ENCODE results near the gene EZH1. TPM values are rescaled to one million over a fixed set of nuclear protein-coding genes. Genes with fewer than 3 reads are reported as not detected.

EZH1 gene
- total and polyA plus RNA-seq, 2 donors, result 32.9 to 40.4 TPM

DNA sequence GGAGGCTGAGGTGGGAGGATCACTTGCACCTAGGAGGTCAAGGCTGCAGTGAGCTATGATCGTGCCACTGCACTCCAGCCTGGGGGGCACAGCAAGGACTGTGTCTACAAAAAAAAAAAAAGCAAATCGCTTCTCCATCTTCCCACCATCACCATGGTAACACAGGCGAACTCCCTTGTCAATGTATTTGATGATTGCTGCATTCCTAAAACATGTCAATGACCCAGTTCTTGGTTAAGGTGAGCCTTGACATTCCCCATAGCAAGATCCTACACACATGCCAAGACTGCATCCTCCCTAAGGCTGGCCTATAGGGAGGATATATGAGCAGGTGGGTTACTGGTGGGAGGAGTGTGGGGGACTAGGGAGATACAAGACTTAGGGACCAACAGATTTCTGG, 50.3 kb downstream of the EZH1 start:
- H3K4me1 ChIP-seq (ENCODE audit: insufficient read depth), result no peaks in the 10 kb centered on the region
- H3K36me3 ChIP-seq (ENCODE audit: insufficient read depth), result no peaks in the 10 kb centered on the region
- DNase-seq (ENCODE audit: extremely low spot score), result no peak
- no peak overlapping the region for H3K27ac ChIP-seq (ENCODE audit: low read depth)
- no peak overlapping the region for H3K4me3 ChIP-seq (ENCODE audit: low read depth, low read length)
- 92% methylated on average over 3 of the region's 3 CpGs for WGBS

DNA sequence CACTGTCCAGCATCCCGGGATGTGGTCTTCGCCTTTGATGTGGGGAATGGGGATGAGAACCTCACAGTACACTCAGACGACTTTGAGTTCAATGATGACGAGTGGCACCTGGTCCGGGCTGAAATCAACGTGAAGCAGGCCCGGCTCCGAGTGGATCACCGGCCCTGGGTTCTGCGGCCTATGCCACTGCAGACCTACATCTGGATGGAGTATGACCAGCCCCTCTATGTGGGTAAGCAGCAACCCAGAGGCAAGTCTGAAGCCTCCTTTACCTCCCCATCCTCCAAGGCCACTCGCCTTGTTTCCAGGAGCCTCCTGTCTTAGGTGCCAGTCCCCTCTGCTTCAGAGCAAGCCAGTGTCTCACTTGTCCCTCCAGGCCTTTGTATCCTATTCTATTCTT, 52.4 kb downstream of the EZH1 start:
- WGBS, result 79% methylated on average over 11 of the region's 11 CpGs
- no peaks in the 10 kb centered on the region for H3K4me1 ChIP-seq (ENCODE audit: insufficient read depth)
- DNase-seq (ENCODE audit: extremely low spot score), result no peak
- H3K27ac ChIP-seq (ENCODE audit: low read depth), result no peak overlapping the region
- no peak overlapping the region for H3K4me3 ChIP-seq (ENCODE audit: low read depth, low read length)
- no peaks in the 10 kb centered on the region for H3K36me3 ChIP-seq (ENCODE audit: insufficient read depth)

DNA sequence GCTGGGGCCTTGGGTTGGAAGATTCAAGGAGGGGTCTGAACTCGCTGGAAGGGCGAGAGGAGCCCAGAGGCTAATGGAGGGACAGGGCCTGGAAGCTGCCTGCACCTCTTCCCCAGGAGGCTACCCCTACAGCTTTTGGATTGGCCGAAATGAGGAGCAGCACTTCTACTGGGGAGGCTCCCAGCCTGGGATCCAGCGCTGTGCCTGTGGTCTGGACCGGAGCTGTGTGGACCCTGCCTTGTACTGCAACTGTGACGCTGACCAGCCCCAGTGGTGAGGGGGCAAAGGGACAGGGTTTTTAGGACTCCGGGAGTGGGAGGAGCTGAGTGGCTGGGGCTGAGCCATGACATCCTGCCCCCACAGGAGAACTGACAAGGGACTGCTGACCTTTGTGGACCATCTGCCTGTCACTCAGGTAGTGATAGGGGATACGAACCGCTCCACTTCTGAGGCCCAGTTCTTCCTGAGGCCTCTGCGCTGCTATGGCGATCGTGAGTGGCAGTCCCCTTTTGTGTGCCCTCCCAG, 53.8 kb downstream of the EZH1 start:
- WGBS, result 87% methylated on average over 12 of the region's 12 CpGs
- Histone ChIP-seq H3K4me3 (ENCODE audit: low read depth, low read length) (no peak overlapping the region), H3K27ac (ENCODE audit: low read depth) (no peak overlapping the region), H3K4me1 (ENCODE audit: insufficient read depth) (no peaks in the 10 kb centered on the region), H3K36me3 (ENCODE audit: insufficient read depth) (no peaks in the 10 kb centered on the region)
- DNase-seq (ENCODE audit: extremely low spot score), result no peak

DNA sequence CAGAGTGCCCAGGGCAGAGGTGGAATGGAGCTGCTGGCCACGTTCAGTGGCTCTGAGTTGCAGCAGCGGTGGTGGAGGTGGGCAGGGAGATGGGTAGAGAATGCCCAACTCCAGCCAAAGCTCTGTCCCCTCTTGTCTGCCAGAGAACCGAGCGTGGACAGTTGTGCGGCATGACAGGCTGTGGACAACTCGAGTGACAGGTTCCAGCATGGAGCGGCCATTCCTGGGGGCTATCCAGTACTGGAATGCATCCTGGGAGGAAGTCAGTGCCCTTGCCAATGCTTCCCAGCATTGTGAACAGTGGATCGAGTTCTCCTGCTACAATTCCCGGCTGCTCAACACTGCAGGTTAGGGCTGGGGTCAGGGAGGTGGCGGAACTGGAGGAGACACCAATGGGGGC, 54.2 kb downstream of the EZH1 start:
- WGBS, result 80% methylated on average over 10 of the region's 10 CpGs
- DNase-seq (ENCODE audit: extremely low spot score), result no peak
- no peak overlapping the region for H3K4me3 ChIP-seq (ENCODE audit: low read depth, low read length)
- H3K4me1 ChIP-seq (ENCODE audit: insufficient read depth), result no peaks in the 10 kb centered on the region
- H3K36me3 ChIP-seq (ENCODE audit: insufficient read depth), result no peaks in the 10 kb centered on the region
- H3K27ac ChIP-seq (ENCODE audit: low read depth), result no peak overlapping the region

DNA sequence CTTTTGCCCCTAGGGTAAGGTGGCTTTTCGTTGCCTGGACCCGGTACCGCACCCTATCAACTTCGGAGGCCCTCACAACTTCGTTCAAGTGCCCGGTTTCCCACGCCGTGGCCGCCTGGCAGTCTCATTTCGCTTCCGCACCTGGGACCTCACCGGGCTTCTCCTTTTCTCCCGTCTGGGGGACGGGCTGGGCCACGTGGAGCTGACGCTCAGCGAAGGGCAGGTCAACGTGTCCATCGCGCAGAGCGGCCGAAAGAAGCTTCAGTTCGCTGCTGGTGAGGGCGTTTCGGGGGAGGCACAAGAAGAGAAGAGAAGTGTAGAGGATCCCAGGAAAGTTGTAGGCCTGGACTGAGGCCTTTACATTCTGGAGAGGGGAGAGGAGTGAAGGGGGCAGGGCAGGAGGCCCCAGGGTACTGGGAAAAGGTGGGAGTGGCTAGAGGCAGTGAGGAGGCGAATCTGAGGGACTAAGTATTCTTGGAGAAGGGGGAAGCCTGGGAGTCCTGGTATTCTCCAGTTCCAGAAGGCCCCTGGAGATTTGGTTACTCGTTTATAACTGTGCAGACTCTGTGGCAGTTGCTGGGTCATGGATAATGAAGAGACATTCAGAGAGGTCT, 57.0 kb downstream of the EZH1 start:
- no peak for DNase-seq (ENCODE audit: extremely low spot score)
- H3K4me1 ChIP-seq (ENCODE audit: insufficient read depth), result no peaks in the 10 kb centered on the region
- H3K4me3 ChIP-seq (ENCODE audit: low read depth, low read length), result no peak overlapping the region
- WGBS, result 76% methylated on average over 27 of the region's 27 CpGs
- no peak overlapping the region for H3K27ac ChIP-seq (ENCODE audit: low read depth)
- no peaks in the 10 kb centered on the region for H3K36me3 ChIP-seq (ENCODE audit: insufficient read depth)

DNA sequence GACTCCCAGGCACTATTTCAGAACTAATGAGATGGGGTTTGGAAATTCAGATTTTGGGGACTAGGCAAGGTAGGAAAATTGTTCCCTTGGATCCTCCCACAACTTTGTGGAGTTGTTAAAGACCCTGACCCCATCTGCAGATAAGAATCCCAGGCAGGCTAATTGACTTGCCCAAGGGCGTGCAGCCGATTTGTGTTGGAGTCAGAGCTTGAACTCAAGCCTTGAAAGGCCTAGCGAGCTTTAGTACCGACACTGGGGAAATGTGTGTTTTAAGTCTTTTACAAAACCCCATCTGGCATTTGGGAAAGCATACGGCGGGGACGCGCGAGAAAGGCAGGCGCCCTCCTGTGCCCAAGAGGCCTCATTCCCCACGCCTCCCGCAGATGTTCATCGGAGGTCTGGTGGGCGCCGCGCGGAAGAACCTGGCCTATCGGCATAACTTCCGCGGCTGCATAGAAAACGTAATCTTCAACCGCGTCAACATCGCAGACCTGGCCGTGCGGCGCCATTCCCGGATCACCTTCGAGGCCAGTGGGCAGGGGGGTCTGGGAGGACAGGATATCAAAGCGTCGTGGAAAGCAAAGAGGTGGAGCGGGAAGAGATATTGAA, 58.2 kb downstream of the EZH1 start:
- H3K4me3 ChIP-seq (ENCODE audit: low read depth, low read length), result no peak overlapping the region
- DNase-seq (ENCODE audit: extremely low spot score), result no peak
- no peaks in the 10 kb centered on the region for H3K4me1 ChIP-seq (ENCODE audit: insufficient read depth)
- no peak overlapping the region for H3K27ac ChIP-seq (ENCODE audit: low read depth)
- WGBS, result 76% methylated on average over 32 of the region's 32 CpGs
- H3K36me3 ChIP-seq (ENCODE audit: insufficient read depth), result no peaks in the 10 kb centered on the region

DNA sequence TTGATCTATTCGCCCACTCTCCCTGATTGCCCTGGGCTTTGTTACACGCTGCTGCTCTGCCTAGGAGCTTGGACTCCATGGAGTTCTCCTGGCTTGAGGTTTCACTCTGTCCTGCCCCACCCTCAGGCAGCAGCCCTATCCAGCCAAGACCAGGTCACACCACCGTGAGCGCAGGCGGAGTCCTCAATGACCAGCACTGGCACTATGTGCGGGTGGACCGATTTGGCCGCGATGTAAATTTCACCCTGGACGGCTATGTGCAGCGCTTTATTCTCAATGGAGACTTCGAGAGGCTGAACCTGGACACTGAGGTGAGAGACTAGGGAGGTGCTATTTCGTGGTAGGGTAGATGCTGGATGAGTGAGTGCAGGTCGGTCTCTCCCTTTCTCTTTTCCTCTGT, 59.0 kb downstream of the EZH1 start:
- no peak overlapping the region for H3K4me3 ChIP-seq (ENCODE audit: low read depth, low read length)
- 81% methylated on average over 14 of the region's 14 CpGs for WGBS
- no peak overlapping the region for H3K27ac ChIP-seq (ENCODE audit: low read depth)
- no peak for DNase-seq (ENCODE audit: extremely low spot score)
- H3K4me1 ChIP-seq (ENCODE audit: insufficient read depth), result no peaks in the 10 kb centered on the region
- H3K36me3 ChIP-seq (ENCODE audit: insufficient read depth), result no peaks in the 10 kb centered on the region

DNA sequence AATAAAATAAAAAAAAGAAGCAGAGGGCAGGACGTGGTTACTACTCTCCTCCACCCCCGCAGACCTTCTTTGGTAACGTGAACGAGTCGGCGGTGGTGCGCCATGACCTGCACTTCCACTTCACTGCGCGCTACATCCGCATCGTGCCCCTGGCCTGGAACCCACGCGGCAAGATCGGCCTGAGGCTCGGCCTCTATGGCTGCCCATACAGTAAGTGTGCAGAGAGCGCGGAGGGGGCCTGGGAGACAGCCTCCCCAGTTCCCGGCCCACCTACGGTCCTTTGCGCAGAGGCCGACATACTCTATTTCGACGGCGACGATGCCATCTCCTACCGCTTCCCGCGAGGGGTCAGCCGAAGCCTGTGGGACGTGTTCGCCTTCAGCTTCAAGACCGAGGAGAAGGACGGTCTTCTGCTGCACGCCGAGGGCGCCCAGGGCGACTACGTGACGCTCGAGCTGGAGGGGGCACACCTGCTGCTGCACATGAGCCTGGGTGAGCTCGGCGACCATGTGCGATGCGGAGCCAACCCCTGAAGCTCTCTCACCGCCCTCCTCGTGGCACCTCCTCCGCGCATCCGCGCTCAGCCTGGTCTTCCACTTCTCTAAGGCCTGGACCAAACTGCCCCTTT, 59.8 kb downstream of the EZH1 start:
- H3K4me3 ChIP-seq (ENCODE audit: low read depth, low read length), result no peak overlapping the region
- no peaks in the 10 kb centered on the region for H3K4me1 ChIP-seq (ENCODE audit: insufficient read depth)
- no peak for DNase-seq (ENCODE audit: extremely low spot score)
- 83% methylated on average over 50 of the region's 50 CpGs for WGBS
- H3K27ac ChIP-seq (ENCODE audit: low read depth), result no peak overlapping the region
- no peaks in the 10 kb centered on the region for H3K36me3 ChIP-seq (ENCODE audit: insufficient read depth)

DNA sequence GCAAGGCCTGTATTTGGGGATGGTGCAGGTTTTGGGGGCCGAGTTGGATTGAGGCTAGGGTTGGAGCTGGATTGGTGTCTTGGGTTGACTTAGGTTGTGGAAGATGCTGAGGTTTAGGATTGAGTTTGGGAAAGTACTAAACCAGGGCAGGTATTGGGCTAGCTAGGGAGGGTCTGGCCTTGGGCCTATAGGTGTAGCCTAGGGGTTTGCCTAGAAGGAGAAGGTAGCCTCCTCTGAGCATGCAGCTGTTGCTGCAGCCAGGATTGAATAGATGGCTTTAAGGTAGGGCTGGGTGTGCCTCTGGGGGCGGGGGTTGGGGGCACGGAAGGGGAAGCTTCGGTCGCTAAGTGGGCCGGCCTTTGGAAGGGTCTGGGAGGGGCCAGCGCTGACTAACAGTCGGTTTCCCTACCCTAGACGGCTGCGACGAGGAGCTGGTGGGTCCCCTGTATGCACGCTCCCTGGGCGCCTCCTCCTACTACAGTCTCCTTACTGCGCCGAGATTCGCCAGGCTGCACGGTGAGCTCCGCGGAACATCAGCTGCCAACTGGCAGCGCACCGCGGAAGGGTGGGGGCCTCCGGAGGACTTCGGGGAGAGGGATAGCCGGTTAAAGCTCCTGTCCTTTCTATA, 61.3 kb downstream of the EZH1 start:
- H3K4me3 ChIP-seq (ENCODE audit: low read depth, low read length), result no peak overlapping the region
- no peak for DNase-seq (ENCODE audit: extremely low spot score)
- whole genome bisulfite sequencing, result 6% methylated on average over 25 of the region's 25 CpGs
- no peaks in the 10 kb centered on the region for H3K36me3 ChIP-seq (ENCODE audit: insufficient read depth)
- H3K27ac ChIP-seq (ENCODE audit: low read depth), result no peak overlapping the region
- H3K4me1 ChIP-seq (ENCODE audit: insufficient read depth), result no peaks in the 10 kb centered on the region

DNA sequence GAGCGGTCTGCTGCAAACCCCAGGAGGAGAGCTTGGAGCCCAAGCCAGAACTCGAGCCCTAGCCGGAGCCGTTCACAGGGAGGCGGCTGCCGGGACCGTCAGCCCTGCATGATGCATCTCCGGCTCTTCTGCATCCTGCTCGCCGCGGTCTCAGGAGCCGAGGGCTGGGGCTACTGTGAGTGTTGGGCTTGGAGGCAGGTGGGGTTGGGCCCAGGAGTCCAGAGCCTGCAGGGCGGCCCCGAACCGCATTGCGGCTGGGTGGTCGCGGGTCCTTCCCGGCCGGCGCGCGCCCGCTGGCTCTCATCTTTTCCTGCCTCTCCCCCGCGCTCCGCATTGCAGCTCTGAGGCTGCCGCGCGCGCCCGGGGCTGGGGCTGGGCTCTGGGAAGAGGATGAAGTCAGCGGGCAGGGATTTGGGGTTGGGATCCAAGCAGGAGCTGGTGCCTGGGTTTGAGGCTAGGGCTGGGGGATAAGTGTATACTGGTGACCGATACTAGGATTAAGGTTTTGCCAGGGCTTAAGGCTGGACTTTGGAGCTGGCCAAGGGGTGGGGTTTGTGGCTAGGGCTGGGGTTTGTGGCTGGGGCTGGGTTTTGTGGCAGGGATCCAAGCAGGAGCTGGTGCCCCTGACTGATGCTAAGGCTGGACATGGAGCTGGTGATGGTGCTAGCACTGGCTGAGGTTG, 62.0 kb downstream of the EZH1 start:
- no peaks in the 10 kb centered on the region for H3K36me3 ChIP-seq (ENCODE audit: insufficient read depth)
- 1% methylated on average over 34 of the region's 34 CpGs for WGBS
- no peaks in the 10 kb centered on the region for H3K4me1 ChIP-seq (ENCODE audit: insufficient read depth)
- H3K4me3 ChIP-seq (ENCODE audit: low read depth, low read length), result peak overlapping the region; percentile 39
- H3K27ac ChIP-seq (ENCODE audit: low read depth), result no peak overlapping the region
- no peak for DNase-seq (ENCODE audit: extremely low spot score)

DNA sequence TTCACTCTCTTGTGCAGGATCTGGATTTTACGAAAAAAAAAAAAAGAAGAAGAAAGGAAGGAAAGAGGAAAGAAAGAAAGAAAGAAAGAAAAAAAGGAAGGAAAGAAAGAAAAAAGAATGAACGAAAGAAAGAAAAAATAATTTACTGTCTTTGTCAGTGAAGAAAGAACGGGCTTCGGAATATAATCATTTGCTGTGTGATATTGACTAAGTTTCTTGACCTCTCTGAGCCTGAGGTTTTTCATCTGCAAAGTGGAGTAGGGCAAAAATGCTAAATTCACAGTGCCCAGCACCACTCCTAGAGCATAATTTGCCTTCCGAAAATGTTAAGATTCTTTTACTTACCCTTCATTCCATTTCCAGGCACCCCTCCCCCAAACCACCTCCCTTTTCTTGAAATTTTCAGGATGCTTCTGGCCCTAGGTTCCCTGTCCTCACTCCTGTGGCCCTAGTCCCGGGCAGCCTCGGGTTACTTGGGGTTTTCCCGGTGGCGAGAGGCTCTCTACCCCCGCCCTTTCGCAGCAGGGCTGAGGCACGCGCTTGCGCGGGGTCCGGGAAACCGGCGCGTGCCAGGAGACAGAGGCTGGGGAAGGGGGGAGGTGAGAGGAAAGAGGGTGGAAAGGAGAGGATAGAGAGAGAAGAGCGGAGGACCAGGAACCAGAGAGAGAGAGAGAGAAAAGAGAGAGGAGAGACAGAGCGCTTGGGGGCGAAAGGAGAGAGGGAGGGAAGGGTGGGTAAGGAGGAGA, 62.7 kb downstream of the EZH1 start, which contains the start of gene CNTNAP1:
Gene CNTNAP1, plus strand, starts transcription at position 556 of the 746 bp plus-strand sequence. CDS start 299 bp downstream, outside the sequence.
- DNase-seq (ENCODE audit: extremely low spot score), result no peak
- WGBS, result 12% methylated on average over 22 of the region's 22 CpGs
- peak within 1 kb of the TSS; percentile 39 for H3K4me3 ChIP-seq (ENCODE audit: low read depth, low read length)
- H3K4me1 ChIP-seq (ENCODE audit: insufficient read depth), result no peaks in the 10 kb centered on the region
- H3K27ac ChIP-seq (ENCODE audit: low read depth), result peak within 1 kb of the TSS; percentile 53
- no peaks in the 10 kb centered on the region for H3K36me3 ChIP-seq (ENCODE audit: insufficient read depth)

DNA sequence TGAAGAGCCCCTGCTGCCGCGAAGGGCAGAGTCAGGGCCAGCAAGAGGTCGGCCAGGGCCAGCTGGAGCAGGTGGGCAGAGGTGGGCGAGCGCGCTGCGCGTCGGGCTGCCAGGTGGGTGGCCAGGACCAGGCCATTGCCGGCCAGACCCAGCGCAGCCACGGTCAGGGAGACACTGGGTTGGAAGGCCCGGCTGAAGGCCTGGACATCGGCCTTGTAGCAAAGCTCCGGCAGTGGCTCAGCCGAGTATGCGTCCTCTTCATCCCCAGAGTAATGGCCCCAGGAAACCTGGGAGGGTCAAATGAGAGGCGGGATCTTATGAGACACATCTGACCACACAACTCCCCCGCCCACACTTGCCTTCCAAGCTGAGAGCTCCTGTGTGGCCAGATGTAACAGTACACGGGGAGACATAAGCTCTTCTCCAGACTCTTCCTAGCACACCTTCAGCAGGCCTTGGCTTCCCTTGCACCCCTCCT, 64.5 kb downstream of the EZH1 start:
- H3K36me3 ChIP-seq (ENCODE audit: insufficient read depth), result no peaks in the 10 kb centered on the region
- DNase-seq (ENCODE audit: extremely low spot score), result no peak
- peak overlapping the region; percentile 6 for H3K4me3 ChIP-seq (ENCODE audit: low read depth, low read length)
- H3K27ac ChIP-seq (ENCODE audit: low read depth), result peak overlapping the region; percentile 95
- WGBS, result 55% methylated on average over 20 of the region's 20 CpGs
- H3K4me1 ChIP-seq (ENCODE audit: insufficient read depth), result no peaks in the 10 kb centered on the region

Data from urinary bladder (tissue), 4 donors.